ENCODE measurements around the gene PLEKHA4. TPM values are rescaled to one million over a fixed set of nuclear protein-coding genes. Genes with fewer than 3 reads are reported as not detected.
A peak's percentile ranks its signal among the peaks of the same experiment; 100 is the strongest.
"Not testable (repeated sequence)": the region's sequence is repeated elsewhere in the genome, so short reads cannot be mapped to it uniquely, and the experiment has no call there.

PLEKHA4 gene
- total RNA-seq, 1 donor from 2014 or later = 18.9 TPM

DNA sequence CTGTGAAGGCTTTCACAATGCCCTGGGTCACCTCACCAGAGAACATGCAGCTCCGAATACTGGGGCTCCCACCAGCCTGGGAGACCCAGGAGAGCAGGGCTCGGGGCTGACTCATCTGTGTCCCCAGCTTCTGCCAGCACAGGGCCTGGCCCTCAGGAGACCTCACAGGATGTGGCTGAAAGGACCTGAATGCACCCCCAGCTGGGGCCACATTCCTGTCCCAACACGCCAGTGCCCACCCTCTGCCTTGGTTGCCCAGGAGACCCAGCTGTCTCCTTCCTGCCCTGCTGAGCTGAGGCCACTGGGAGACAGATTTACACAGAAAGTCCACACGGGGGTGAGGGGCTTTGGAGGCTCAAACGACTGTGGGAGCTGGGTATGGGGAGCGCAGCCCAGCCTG lies 69.5 kb downstream of the PLEKHA4 start:
- DNase-seq (ENCODE audit: low spot score) = no peak

DNA sequence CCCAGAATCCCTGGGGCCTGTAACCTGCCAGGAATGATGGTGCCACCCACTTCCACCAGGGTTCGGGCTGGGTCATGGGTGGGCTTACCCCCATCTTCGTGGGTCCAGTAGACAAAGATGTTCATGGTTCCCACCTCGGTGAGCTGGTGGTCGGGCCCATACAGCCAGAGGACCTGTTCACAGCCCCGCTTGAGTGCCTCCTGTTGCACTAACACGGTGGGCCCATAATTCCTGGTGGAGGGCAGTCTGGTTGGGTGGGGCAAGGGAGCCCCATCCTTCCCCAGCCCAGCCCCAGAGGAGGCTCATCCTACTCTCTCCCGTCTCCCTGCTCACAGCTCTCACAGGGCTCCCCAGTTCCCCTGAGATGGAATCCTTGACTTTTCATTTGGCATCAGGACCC lies 71.3 kb downstream of the PLEKHA4 start:
- DNase-seq (ENCODE audit: low spot score) = no peak

DNA sequence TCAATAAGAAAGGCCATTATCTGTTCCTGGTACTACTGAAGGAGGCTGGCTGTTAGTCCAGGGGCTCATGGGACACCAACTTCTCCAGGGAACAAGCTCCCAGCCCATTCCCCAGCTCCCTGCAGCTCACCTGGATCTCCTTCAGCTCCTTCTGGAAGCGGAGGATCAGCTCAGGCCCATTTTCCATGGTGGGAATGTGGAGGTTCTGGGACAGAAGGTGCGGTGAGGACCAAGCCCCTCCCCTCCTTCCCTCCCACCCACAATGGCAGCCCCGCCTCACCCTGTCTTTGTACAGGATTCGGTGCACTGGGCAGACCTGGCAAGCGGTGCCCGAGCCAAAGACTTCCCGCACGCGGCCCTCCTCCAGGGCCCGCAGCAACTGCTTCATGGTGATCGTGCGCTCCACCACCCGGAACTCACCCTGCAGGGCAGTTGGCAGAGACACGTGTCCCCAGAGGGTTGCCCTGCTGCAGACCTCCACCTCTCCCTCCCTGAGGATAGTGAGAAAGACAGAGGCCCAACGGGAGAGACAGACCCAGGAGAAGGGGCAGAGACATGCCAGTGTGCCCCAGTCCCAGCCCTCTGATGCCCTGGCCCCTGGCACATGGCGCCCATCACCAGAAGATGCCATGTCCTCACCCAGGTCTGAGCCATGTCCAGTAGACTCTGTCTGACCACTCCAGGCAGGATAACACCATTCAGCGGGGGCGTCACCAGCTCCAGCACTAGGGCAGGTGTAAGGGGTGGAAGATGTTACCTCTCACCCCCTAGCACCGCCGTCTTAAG lies 71.9 kb downstream of the PLEKHA4 start:
- no peak for DNase-seq (ENCODE audit: low spot score)

DNA sequence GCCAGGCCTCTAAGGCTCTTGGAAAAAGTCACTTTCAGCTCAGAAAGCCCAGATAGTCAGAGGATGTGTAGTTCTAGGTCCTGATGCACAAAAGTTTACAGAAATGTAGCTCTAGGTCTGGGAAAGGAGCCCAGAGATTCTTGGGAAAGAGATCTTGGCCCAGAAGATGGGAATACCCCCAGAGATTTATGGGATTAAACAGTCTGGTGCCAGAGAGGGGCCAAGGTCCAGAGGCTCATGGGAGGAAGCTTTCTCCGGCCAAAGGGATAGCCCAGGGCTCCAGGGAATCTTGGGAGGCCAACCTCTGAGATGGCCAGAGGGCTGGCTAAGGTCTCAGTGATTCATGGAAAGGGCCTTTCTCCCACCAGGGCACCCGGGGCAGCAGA lies 72.7 kb downstream of the PLEKHA4 start:
- no peak for DNase-seq (ENCODE audit: low spot score)

DNA sequence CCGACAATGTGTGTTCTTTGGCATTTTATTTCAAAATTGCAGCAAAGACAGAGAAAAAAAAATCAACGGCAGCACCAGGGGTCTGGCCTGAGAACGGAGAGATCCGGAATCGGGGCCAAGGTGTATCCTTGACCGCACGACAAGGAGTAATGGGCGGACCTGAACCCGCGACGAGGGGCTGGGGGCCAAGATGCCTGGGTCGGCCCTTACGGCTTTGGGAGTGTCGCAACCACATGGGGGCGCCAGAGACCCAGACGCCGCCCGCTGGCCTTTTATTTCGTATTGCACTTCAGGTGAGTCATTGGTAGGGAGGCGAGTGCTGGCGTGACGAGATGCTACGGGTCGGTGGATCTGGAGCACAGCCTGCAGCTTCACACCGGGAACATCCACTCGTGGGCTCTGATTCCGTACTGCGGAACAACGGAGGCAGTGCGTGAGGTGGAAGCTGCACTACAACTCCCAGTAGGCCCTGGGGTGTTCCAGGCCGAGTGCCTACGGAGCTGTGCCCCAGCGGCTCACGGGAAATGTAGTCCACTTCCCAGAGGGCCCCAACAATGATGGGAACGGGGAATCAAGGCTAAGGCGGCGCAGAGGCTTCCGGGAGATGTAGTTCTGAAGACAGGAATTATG lies 73.2 kb downstream of the PLEKHA4 start:
- peak; percentile 93 for DNase-seq (ENCODE audit: low spot score)

DNA sequence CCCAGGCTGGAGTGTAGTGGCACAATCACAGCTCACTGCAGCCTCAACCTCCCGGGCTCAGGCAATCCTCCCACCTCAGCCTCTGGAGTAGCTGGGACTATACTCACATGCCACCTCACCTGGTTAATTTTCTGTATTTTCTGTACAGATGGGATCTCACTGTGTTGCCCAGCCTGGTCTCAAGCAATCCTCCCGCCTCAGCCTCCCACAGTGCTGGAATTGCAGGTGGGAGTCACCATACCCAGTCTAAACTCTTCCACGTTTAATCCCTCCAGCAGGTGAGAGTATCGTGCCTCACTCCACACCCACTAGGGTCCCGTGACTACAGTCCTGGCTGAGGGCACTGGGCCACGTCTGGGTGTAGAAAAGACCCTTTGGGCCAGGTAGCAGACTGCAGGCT lies 74.1 kb downstream of the PLEKHA4 start:
- no peak for DNase-seq (ENCODE audit: low spot score)

DNA sequence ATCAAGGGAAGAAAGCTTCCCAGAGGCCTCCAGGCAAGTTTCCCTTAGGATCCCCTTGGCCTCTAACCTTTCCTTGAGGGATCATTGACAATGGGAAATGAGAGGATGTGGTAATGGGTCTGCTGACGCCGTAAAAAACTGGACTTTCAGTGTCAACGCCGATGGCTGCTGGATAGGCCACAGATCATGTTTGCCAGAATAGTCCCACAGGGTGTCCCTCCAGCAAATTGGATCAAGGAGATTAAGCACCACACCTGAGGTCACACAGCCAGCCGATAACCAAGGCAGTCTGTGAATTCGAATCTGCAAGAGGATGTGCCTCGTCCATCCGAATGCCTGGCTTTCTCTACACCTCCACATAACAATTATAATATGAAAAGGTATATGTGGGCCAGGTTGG lies 75.1 kb downstream of the PLEKHA4 start:
- no peak for DNase-seq (ENCODE audit: low spot score)

DNA sequence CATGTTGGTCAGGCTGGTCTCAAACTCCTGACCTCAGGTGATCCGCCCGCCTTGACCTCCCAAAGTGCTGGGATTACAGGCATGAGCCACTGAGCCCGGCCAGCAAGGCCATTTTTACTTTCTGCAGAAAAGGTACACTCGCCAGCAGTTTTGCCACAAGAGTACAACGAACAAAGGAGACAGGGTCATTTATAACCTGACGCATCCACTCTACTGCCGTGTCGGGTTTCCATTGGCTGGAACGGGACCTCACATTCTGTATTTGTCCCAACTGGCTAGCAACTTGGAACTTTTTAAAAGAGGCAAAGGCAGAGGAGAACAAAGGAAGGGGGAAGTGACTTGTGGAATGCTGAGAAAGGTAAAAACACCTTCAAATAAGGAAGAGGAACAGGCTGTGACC lies 81.1 kb downstream of the PLEKHA4 start:
- DNase-seq (ENCODE audit: low spot score) = not testable (repeated sequence)

Other genes starting within 250 kb of the PLEKHA4 start
- gene RPL18, start 249.4 kb downstream of the PLEKHA4 start, total RNA-seq = 1,057 TPM
- 51.8 TPM for gene SPHK2, start 249.1 kb downstream of the PLEKHA4 start, total RNA-seq
- 39.9 TPM for gene DBP, start 231.2 kb downstream of the PLEKHA4 start, total RNA-seq
- 46.2 TPM for gene CA11, start 222.4 kb downstream of the PLEKHA4 start, total RNA-seq
- gene NTN5, start 195.6 kb downstream of the PLEKHA4 start, total RNA-seq = 0.46 TPM
- 78.1 TPM for gene FUT2, start 172.6 kb downstream of the PLEKHA4 start, total RNA-seq
- 1.6 TPM for gene MAMSTR, start 148.9 kb downstream of the PLEKHA4 start, total RNA-seq
- gene RASIP1, start 128.0 kb downstream of the PLEKHA4 start, total RNA-seq = 13.1 TPM
- 0.20 TPM for gene IZUMO1, start 121.7 kb downstream of the PLEKHA4 start, total RNA-seq
- 1.0 TPM for gene FUT1, start 116.0 kb downstream of the PLEKHA4 start, total RNA-seq
- gene FGF21, start 113.1 kb downstream of the PLEKHA4 start, total RNA-seq = not detected
- gene BCAT2, start 57.6 kb downstream of the PLEKHA4 start, total RNA-seq = 56.3 TPM
- 10.6 TPM for gene HSD17B14, start 32.1 kb downstream of the PLEKHA4 start, total RNA-seq
- gene PPP1R15A, start 3.8 kb upstream of the PLEKHA4 start, total RNA-seq = 42.7 TPM
- gene TULP2, start 30.1 kb upstream of the PLEKHA4 start, total RNA-seq = 0.75 TPM
- 292 TPM for gene NUCB1, start 31.7 kb upstream of the PLEKHA4 start, total RNA-seq
- gene DHDH, start 65.1 kb upstream of the PLEKHA4 start, total RNA-seq = 1.9 TPM
- gene BAX, start 86.3 kb upstream of the PLEKHA4 start, total RNA-seq = 110 TPM
- 4,398 TPM for gene FTL, start 96.7 kb upstream of the PLEKHA4 start, total RNA-seq
- 41.3 TPM for gene GYS1, start 124.7 kb upstream of the PLEKHA4 start, total RNA-seq
- gene RUVBL2, start 125.3 kb upstream of the PLEKHA4 start, total RNA-seq = 60.3 TPM
- gene LHB, start 148.5 kb upstream of the PLEKHA4 start, total RNA-seq = not detected
- not detected for gene CGB3, start 155.7 kb upstream of the PLEKHA4 start, total RNA-seq
- not detected for gene CGB2, start 163.3 kb upstream of the PLEKHA4 start, total RNA-seq
- gene CGB1, start 168.3 kb upstream of the PLEKHA4 start, total RNA-seq = not detected
- gene CGB5, start 175.2 kb upstream of the PLEKHA4 start, total RNA-seq = not detected
- not detected for gene CGB8, start 180.5 kb upstream of the PLEKHA4 start, total RNA-seq
- gene CGB7, start 189.1 kb upstream of the PLEKHA4 start, total RNA-seq = 0.14 TPM
- gene NTF4, start 196.2 kb upstream of the PLEKHA4 start, total RNA-seq = 0.26 TPM
- not detected for gene KCNA7, start 204.1 kb upstream of the PLEKHA4 start, total RNA-seq
- 300 TPM for gene SNRNP70, start 216.8 kb upstream of the PLEKHA4 start, total RNA-seq
- 6.8 TPM for gene LIN7B, start 245.8 kb upstream of the PLEKHA4 start, total RNA-seq

All from mucosa of gallbladder (tissue), 1 donor.